T-helper 2 cell treated with Interferon-gamma antibody and Interleukin-4, amounts not matched to agents 100 ng/mL and 5 ng/mL, for 36 hours (primary cell): ENCODE data around the gene ZNF337. TPM values are rescaled to one million over a fixed set of nuclear protein-coding genes. Genes with fewer than 3 reads are reported as not detected.
"Not testable (repeated sequence)": the region's sequence is repeated elsewhere in the genome, so short reads cannot be mapped to it uniquely, and the experiment has no call there.

Experiments used
- intact Hi-C: fragments of 100-400 bp; cut with micrococcal nuclease; formaldehyde crosslinking; loops from one replicate; pipeline ENCODE4 v1.15.1; 2023
- total RNA-seq: library from RNA; stranded (reverse); gene quantifications from 2 replicates; pipeline ENCODE4 v1.2.3, GENCODE V29; 2022

ZNF337 gene
- total RNA-seq, 1 donor from 2014 or later: 16.7 TPM

DNA sequence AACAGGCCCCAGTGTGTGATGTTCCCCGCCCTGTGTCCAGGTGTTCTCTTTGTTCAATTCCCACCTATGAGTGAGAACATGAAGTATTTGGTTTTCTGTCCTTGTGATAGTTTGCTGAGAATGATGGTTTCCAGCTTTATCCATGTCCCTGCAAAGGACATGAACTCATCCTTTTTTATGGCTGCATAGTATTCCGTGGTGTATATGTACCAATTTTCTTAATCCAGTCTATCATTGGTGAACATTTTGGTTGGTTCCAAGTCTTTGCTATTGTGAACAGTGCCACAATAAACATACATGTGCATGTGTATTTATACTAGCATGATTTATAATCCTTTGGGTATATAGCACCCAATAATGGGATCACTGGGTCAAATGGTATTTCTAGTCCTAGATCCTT is 66.0 kb downstream of the ZNF337 start:
- intact Hi-C loops: not testable (repeated sequence)

GRCh38 chr20:25629816-25630499 is 66.7 kb downstream of the ZNF337 start:
- intact Hi-C loops: no loop called here

GRCh38 chr20:25626779-25627178 is 69.9 kb downstream of the ZNF337 start:
- intact Hi-C loops: no loop called here

GRCh38 chr20:25624500-25624939 is 72.1 kb downstream of the ZNF337 start:
- intact Hi-C loops: loop anchor here (1.0 to 5.0 kb wide), 5 partner anchors 39 to 677 kb away; partner anchors contain the start of genes ABHD12, CST7, GINS1 and NINL

Other genes with a start within 250 kb of the ZNF337 start
- gene NINL, start 111.3 kb downstream of the ZNF337 start, total RNA-seq: 3.4 and 5.2 TPM in 2 replicates
- gene NANP, start 72.8 kb downstream of the ZNF337 start, total RNA-seq: 5.8 and 6.6 TPM in 2 replicates